ENCODE measurements around the gene ARL2. TPM values are rescaled to one million over a fixed set of nuclear protein-coding genes. Genes with fewer than 3 reads are reported as not detected.

ARL2 gene
- total RNA-seq, 4 donors from 2014 or later: 90.8 to 165 (median 131) TPM

- TF ChIP-seq CTCF (IDR thresholded peaks at IDR 0.05; ENCODE audit: low read depth): no peak
Observed at GRCh38 chr11:65027213-65028067, 13.5 kb downstream of the ARL2 start, which contains the start of gene SNX15. Gene SNX15, plus strand, starts transcription at chr11:65027439. Its CDS starts 99 bp downstream, at chr11:65027538.

GRCh38 chr11:65032216-65032615 is 18.3 kb downstream of the ARL2 start:
- TF ChIP-seq CTCF (IDR thresholded peaks at IDR 0.05; ENCODE audit: low read depth): no peak

GRCh38 chr11:65034423-65034822 is 20.5 kb downstream of the ARL2 start:
- no peak for TF ChIP-seq CTCF (IDR thresholded peaks at IDR 0.05; ENCODE audit: low read depth)

GRCh38 chr11:65035579-65035978 is 21.6 kb downstream of the ARL2 start:
- TF ChIP-seq CTCF (IDR thresholded peaks at IDR 0.05; ENCODE audit: low read depth): no peak

GRCh38 chr11:65036931-65037330 is 23.0 kb downstream of the ARL2 start:
- no peak for TF ChIP-seq CTCF (IDR thresholded peaks at IDR 0.05; ENCODE audit: low read depth)

- TF ChIP-seq CTCF (IDR thresholded peaks at IDR 0.05; ENCODE audit: low read depth): no peak
Observed at GRCh38 chr11:65040520-65040846, 26.5 kb downstream of the ARL2 start.

- TF ChIP-seq CTCF (IDR thresholded peaks at IDR 0.05; ENCODE audit: low read depth): no peak
Observed at GRCh38 chr11:65040847-65041622, 27.1 kb downstream of the ARL2 start, which contains the start of gene SAC3D1. Gene SAC3D1, plus strand, starts transcription at chr11:65041210. Its CDS starts 83 bp downstream, at chr11:65041293.

Measured in subcutaneous adipose tissue (tissue), 4 donors.